Glomerular endothelial cell (primary cell): Measurements from ENCODE around the gene EEA1. TPM values are rescaled to one million over a fixed set of nuclear protein-coding genes. Genes with fewer than 3 reads are reported as not detected.

Source experiments
- DNase-seq: peaks from one replicate; pipeline ENCODE4 v3.0.0-alpha.2; 2011; ENCODE audit warnings: low read depth, low spot score; ENCODE audit errors: extremely low read depth
- total RNA-seq: library from RNA; depleted of rRNA; stranded (reverse); fragments of >200 nt; gene quantifications from 2 replicates; pipeline ENCODE4 v1.2.3, GENCODE V29; 2015

The EEA1 gene
- total RNA-seq, 1 donor from 2014 or later = 28.2 TPM

DNA sequence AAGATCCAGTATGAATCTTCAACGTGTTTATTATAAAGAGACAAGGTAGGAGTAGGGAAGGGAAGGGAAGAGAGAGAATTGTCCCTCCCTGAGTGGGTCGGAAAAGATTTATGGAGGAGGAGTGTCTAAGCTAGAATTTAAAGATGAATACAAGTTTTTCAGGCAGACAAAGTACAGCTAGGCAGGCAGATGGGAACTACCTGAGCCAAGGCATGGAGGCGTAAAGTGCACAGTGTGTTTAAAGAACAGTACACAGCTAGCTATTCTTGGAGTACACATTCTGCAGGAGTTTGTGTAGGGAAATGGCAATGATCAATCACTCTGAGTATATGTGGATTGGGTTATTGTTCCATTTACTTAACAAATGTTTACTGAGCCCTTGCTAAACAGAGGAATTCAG is 206.2 kb downstream of the EEA1 start:
- no peak for DNase-seq

DNA sequence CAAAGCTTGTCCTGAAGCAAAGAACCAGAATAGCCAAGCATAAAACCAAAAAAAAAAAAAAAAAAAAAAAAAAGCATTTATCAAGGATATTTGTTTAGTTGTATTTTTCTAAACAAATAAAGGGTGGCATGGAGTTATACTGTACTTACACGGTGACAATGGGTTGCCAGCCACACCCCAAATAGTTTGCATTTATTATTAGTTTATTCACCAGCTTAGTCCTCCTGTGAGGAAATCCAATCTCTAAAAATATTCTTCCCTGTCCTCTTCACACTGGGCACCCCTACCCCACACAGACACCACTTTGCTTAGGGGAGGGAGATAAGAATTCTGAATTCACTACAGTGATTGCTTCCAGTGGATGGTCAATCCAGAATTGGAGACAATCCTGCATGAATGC is 207.4 kb downstream of the EEA1 start:
- no peak for DNase-seq

- DNase-seq = no peak
These were observed 208.0 kb downstream of the EEA1 start for GRCh38 chr12:92721130-92721529.

Other genes starting within 250 kb of the EEA1 start
- gene PLEKHG7, start 226.3 kb downstream of the EEA1 start, total RNA-seq = not detected in 2 replicates